HFFc6 (cell line): ENCODE results near the gene PAPPA2. TPM values are rescaled to one million over a fixed set of nuclear protein-coding genes. Genes with fewer than 3 reads are reported as not detected.

ENCODE experiments used
- DNase-seq: peaks from one replicate; pipeline ENCODE4 v3.0.0-alpha.2; 2018
- H3K27ac Mint-ChIP-seq: 2 replicates; pipeline ENCODE4 v1.8.0; 2020; ENCODE audit warnings: mild to moderate bottlenecking, mixed read lengths
- H3K27me3 Mint-ChIP-seq: 2 replicates; pipeline ENCODE4 v1.8.0; 2021; ENCODE audit warnings: mild to moderate bottlenecking, moderate library complexity, mixed read lengths; ENCODE audit not compliant: insufficient read depth
- H3K36me3 Mint-ChIP-seq: 2 replicates; pipeline ENCODE4 v1.8.0; 2021; ENCODE audit warnings: low read depth, mixed read lengths
- H3K4me1 Mint-ChIP-seq: 2 replicates; pipeline ENCODE4 v1.8.0; 2020; ENCODE audit warnings: low read depth, mixed read lengths
- H3K4me3 Mint-ChIP-seq: 2 replicates; pipeline ENCODE4 v1.8.0; 2020; ENCODE audit warnings: mild to moderate bottlenecking, moderate library complexity, mixed read lengths
- H3K9me3 Mint-ChIP-seq: 2 replicates; pipeline ENCODE4 v1.8.0; 2020; ENCODE audit warnings: mild to moderate bottlenecking, mixed read lengths
- CTCF ChIP-seq: fragments of 200-600 bp; sonication (generic); IDR thresholded peaks from 2 replicates; pipeline ENCODE4 v1.5.0; 2021; ENCODE audit warnings: antibody characterized with exemption, mild to moderate bottlenecking
- total RNA-seq, 6 experiments: library from RNA; stranded (reverse); fragmentation: NEBNext Ultra II Directional; extraction: Animal tissue kit (Norgen Biotek cat#: 25700); gene quantifications; 2 replicates in 1 of 6; 3 replicates in 5 of 6; pipeline ENCODE4 v1.2.3, GENCODE V29; 2021

Gene PAPPA2
- total RNA-seq, 6 experiments from 2014 or later, result 0.16 to 1.1 (median 0.42) TPM

- Mint-ChIP-seq H3K4me1 (no peaks in the 10 kb centered on the region), H3K27ac (no peak overlapping the region), H3K4me3 (no peak overlapping the region), H3K9me3 (peaks cover 56% of the 10 kb centered on the region), H3K36me3 (0 out of 2 replicates have a peak, but pooled peaks cover 3% of the 10 kb centered on the region), H3K27me3 (peaks cover 1% of the 10 kb centered on the region; the same call in 1 of the 2 replicates)
- TF ChIP-seq CTCF, result no peak
- no peak for DNase-seq
Measured at GRCh38 chr1:176460544-176461336, 2.2 kb upstream of the PAPPA2 start.

GRCh38 chr1:176461576-176461975, 1.4 kb upstream of the PAPPA2 start:
- Mint-ChIP-seq H3K27ac (no peak overlapping the region), H3K27me3 (peaks cover 1% of the 10 kb centered on the region; the same call in 1 of the 2 replicates), H3K4me3 (no peak overlapping the region), H3K4me1 (no peaks in the 10 kb centered on the region), H3K36me3 (0 out of 2 replicates have a peak, but pooled peaks cover 5% of the 10 kb centered on the region), H3K9me3 (peaks cover 53% of the 10 kb centered on the region)
- DNase-seq, result no peak
- no peak for TF ChIP-seq CTCF

GRCh38 chr1:176466514-176466913, 3.5 kb downstream of the PAPPA2 start:
- Mint-ChIP-seq H3K4me1 (no peaks in the 10 kb centered on the region), H3K27me3 (peaks cover 4% of the 10 kb centered on the region; the same call in 1 of the 2 replicates), H3K9me3 (peaks cover 45% of the 10 kb centered on the region), H3K36me3 (0 out of 2 replicates have a peak, but pooled peaks cover 5% of the 10 kb centered on the region), H3K27ac (no peak overlapping the region), H3K4me3 (no peak overlapping the region)
- no peak; the same call in 1 of the 2 replicates for TF ChIP-seq CTCF
- DNase-seq, result no peak

- DNase-seq, result no peak
- H3K27ac Mint-ChIP-seq, result no peak overlapping the region
Measured at GRCh38 chr1:176469450-176470010, 6.6 kb downstream of the PAPPA2 start.

More at GRCh38 chr1:176469450-176470010, 6.6 kb downstream of the PAPPA2 start:
- H3K27me3 Mint-ChIP-seq, result peaks cover 4% of the 10 kb centered on the region; the same call in 1 of the 2 replicates
- no peak for TF ChIP-seq CTCF
- no peak overlapping the region for H3K4me3 Mint-ChIP-seq
- H3K9me3 Mint-ChIP-seq, result peaks cover 33% of the 10 kb centered on the region
- 0 out of 2 replicates have a peak, but pooled peaks cover 5% of the 10 kb centered on the region for H3K36me3 Mint-ChIP-seq
- no peaks in the 10 kb centered on the region for H3K4me1 Mint-ChIP-seq
